Bronchial epithelial cell (primary cell): ENCODE measurements around the gene HSD17B1. TPM values are rescaled to one million over a fixed set of nuclear protein-coding genes. Genes with fewer than 3 reads are reported as not detected.
"Not testable (repeated sequence)": the region's sequence is repeated elsewhere in the genome, so short reads cannot be mapped to it uniquely, and the experiment has no call there.

Source experiments
- DNase-seq: peaks from one replicate; pipeline ENCODE4 v3.0.0-alpha.2; 2010; ENCODE audit warnings: low read depth
- FAIRE-seq: peaks from 2 replicates; lab custom pipeline; 2011; peaks lifted over from hg19 to GRCh38; lab: Jason Lieb, UNC
- H3K27me3 ChIP-seq: 2 replicates; pipeline ENCODE4 v1.5.1; 2011; ENCODE audit warnings: low read length; ENCODE audit not compliant: control insufficient read depth, insufficient read depth
- H3K36me3 ChIP-seq: 2 replicates; pipeline ENCODE4 v1.5.1; 2011; ENCODE audit warnings: low read length; ENCODE audit not compliant: control insufficient read depth, insufficient read depth
- H3K4me3 ChIP-seq: 2 replicates; pipeline ENCODE4 v1.5.1; 2011; ENCODE audit warnings: mild to moderate bottlenecking, low read depth, low read length, control low read depth
- total RNA-seq: library from RNA; depleted of rRNA; stranded (reverse); fragments of >200 nt; gene quantifications from 2 replicates; pipeline ENCODE4 v1.2.1, GENCODE V29; 2014
- TF ChIP-seq, protein P1 (sequence below): IDR thresholded peaks from 2 replicates; pipeline ENCODE4 v1.5.1; 2011; ENCODE audit warnings: mild to moderate bottlenecking, moderate library complexity, low read length, control low read depth, inconsistent platforms; ENCODE audit not compliant: insufficient read depth, severe bottlenecking

Gene HSD17B1
- total RNA-seq, 1 donor from 2014 or later = 7.4 TPM

DNA sequence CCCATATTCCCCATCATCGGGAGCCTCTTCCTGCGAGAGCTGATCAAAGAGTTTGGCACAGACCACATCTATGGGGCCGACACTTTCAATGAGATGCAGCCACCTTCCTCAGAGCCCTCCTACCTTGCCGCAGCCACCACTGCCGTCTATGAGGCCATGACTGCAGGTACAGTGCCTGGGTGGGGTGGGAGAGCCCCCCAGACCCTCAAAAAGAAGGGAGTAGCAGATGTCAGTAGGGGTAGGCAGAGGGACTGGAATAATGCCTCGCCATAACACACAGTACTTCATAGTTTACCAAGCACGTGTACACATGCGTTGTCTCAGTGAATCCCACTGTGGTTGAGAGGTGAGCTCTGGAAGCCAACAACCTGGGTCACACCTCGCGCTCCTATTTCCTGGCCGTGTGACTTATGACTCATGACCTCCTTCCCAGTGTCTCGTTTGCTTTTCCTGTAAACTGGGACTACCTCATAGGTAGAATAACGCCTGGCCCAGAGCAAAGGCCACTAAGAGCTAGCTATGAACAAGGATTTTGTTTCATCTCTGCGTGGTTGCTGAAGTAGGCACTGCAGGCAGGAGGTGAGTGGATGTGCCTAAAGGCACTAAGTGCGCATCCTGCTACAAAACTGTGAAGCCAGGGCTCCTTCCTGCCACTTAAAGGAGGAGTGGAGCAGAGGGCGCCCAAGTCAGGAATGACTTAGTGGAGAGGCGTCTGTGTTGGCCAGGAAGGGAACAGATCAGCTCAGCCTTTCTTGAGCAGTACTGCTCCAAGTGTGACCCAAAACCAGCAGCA is 11.5 kb upstream of the HSD17B1 start:
- TF ChIP-seq, protein P1, sequence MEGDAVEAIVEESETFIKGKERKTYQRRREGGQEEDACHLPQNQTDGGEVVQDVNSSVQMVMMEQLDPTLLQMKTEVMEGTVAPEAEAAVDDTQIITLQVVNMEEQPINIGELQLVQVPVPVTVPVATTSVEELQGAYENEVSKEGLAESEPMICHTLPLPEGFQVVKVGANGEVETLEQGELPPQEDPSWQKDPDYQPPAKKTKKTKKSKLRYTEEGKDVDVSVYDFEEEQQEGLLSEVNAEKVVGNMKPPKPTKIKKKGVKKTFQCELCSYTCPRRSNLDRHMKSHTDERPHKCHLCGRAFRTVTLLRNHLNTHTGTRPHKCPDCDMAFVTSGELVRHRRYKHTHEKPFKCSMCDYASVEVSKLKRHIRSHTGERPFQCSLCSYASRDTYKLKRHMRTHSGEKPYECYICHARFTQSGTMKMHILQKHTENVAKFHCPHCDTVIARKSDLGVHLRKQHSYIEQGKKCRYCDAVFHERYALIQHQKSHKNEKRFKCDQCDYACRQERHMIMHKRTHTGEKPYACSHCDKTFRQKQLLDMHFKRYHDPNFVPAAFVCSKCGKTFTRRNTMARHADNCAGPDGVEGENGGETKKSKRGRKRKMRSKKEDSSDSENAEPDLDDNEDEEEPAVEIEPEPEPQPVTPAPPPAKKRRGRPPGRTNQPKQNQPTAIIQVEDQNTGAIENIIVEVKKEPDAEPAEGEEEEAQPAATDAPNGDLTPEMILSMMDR = no peak
- DNase-seq (peak; percentile 71), FAIRE-seq (no peak)
- Histone ChIP-seq H3K4me3 (no peak overlapping the region), H3K27me3 (no peaks in the 10 kb centered on the region), H3K36me3 (peaks cover 14% of the 10 kb centered on the region)

DNA sequence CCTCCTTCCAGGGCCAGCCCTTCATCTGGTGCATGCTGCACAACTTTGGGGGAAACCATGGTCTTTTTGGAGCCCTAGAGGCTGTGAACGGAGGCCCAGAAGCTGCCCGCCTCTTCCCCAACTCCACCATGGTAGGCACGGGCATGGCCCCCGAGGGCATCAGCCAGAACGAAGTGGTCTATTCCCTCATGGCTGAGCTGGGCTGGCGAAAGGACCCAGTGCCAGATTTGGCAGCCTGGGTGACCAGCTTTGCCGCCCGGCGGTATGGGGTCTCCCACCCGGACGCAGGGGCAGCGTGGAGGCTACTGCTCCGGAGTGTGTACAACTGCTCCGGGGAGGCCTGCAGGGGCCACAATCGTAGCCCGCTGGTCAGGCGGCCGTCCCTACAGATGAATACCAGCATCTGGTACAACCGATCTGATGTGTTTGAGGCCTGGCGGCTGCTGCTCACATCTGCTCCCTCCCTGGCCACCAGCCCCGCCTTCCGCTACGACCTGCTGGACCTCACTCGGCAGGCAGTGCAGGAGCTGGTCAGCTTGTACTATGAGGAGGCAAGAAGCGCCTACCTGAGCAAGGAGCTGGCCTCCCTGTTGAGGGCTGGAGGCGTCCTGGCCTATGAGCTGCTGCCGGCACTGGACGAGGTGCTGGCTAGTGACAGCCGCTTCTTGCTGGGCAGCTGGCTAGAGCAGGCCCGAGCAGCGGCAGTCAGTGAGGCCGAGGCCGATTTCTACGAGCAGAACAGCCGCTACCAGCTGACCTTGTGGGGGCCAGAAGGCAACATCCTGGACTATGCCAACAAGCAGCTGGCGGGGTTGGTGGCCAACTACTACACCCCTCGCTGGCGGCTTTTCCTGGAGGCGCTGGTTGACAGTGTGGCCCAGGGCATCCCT is 9.3 kb upstream of the HSD17B1 start:
- no peaks in the 10 kb centered on the region for H3K27me3 ChIP-seq
- TF ChIP-seq, protein P1 = no peak
- DNase-seq (no peak), FAIRE-seq (peak; percentile 55)
- H3K4me3 ChIP-seq = no peak overlapping the region
- peaks cover 13% of the 10 kb centered on the region for H3K36me3 ChIP-seq

DNA sequence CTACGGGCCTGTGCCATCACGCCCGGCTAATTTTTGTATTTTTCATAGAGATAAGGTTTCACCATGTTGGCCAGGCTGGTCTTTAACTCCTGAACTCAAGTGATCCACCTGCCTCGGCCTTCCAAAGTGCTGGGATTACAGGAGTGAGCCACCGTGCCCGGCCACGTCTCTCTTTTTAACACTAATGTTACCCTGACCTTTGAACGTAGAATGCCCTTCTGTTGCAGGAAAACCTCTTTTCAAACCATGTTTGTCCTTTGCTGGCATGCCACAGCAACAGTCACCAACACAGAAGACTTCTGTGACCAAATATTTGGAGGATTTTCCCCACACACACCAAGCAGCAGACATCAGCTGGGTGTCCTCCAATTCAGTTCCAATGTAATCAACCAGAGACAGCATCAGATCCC is 7.8 kb upstream of the HSD17B1 start:
- Histone ChIP-seq H3K27me3 (no peaks in the 10 kb centered on the region), H3K36me3 (peaks cover 13% of the 10 kb centered on the region), H3K4me3 (no peak overlapping the region)
- FAIRE-seq (no peak), DNase-seq (no peak)
- TF ChIP-seq, protein P1 = no peak

- not testable (repeated sequence) for DNase-seq, H3K4me3 ChIP-seq, H3K27me3 ChIP-seq
- FAIRE-seq = peak; percentile 99
- peaks cover 13% of the 10 kb centered on the region for H3K36me3 ChIP-seq
These were observed 6.8 kb upstream of the HSD17B1 start for GRCh38 chr17:42545755-42546505.

GRCh38 chr17:42547001-42547461 is 5.7 kb upstream of the HSD17B1 start:
- TF ChIP-seq, protein P1 = no peak
- no peak for FAIRE-seq
- no peak overlapping the region for H3K4me3 ChIP-seq

More at GRCh38 chr17:42547001-42547461, 5.7 kb upstream of the HSD17B1 start:
- Histone ChIP-seq H3K36me3 (peaks cover 9% of the 10 kb centered on the region), H3K27me3 (no peaks in the 10 kb centered on the region)
- no peak for DNase-seq
